Stimulated activated CD8-positive, alpha-beta memory T cell treated with anti-CD3 and anti-CD28 coated beads, Interleukin-2, amount 100 ng/mL, for 1 hour (primary cell): ENCODE data around the gene SLC25A26.
"Not testable (repeated sequence)": the region's sequence is repeated elsewhere in the genome, so short reads cannot be mapped to it uniquely, and the experiment has no call there.

Experiments
- DNase-seq, 2 donors: peaks; one replicate each; pipeline ENCODE4 v3.0.0-alpha.2; 2020; ENCODE audit warnings: low read depth in 2 of 2

Gene SLC25A26

DNA sequence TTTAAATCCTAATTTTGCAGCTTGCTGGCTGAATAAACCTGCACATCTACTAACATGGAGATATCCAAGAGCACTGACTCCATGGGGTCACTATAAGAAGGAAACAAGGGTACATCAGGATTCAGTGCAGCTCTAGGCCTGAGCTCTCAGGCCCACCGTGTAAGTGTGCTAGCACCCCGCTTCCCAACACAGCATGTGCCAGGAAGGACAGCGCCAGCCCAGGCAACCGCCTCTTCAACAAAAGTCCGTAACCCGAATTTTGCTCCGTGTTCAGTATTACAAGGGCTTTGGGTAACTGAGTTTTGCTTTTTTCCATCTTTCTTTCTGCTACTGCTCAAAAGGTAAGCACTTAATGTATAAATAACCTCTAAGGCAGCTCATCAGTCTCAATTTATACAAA is 190.2 kb downstream of the SLC25A26 start:
- DNase-seq: no peak

DNA sequence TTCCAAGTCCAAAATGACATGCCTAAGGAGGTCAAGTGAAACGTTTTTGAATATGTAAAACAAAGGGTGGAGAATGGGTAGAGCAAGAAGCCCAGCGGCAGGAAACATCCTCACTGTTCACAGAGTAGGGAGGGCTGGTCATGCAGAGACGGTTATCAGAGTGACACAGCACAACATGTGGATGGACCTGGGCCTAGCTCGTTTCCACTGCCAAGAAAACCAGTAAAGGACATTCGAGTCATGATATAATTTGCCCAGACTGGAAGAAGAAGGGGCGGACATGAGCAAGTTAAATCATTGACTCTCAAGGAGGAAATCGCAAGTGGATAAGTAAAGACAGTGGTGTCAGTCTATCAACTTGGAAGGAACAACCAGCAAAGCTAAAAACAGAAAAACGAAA is 190.7 kb downstream of the SLC25A26 start:
- DNase-seq: no peak

DNA sequence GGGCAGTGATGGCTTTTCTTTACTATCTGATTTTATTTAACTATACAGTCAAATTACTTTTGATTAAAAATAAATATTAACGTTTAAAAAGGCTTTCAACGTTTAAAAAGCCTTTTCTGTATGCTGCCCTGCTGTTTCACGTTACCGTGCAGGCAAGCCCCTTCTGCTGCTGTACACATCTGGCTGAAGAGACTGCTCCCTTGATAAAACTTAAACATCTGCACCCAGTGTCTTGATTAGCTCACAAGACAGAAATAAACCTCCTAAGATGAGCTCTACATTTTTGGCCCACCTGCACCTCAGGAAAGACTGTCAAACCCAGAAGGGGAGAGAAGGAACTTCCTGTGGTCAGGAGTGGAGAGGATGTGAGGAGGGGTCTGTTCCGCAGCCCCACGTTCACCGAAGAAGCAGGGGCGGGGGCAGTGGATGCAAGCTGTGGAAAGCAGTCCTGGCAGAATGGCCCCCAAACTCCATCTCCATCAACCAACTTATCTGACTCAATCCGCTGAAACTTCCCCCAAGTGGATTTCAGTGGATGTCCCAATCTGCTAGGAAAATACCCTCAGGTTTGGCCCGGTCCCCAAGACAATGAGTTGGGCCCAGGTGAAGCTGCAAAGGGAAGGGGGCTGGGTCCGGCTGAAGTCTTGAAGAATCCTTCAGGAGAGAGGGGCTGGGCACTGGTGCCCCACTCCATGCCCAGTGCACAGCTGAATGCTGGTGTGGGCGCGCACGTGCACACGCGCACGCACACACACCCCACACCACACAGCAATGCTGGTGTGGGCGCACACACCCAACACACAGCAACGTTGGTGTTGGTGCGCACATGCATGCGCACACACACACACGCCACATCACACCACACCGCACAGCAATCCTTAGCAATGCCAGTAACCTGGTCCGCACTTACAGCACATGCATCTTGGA is 191.4 kb downstream of the SLC25A26 start:
- DNase-seq: no peak

DNA sequence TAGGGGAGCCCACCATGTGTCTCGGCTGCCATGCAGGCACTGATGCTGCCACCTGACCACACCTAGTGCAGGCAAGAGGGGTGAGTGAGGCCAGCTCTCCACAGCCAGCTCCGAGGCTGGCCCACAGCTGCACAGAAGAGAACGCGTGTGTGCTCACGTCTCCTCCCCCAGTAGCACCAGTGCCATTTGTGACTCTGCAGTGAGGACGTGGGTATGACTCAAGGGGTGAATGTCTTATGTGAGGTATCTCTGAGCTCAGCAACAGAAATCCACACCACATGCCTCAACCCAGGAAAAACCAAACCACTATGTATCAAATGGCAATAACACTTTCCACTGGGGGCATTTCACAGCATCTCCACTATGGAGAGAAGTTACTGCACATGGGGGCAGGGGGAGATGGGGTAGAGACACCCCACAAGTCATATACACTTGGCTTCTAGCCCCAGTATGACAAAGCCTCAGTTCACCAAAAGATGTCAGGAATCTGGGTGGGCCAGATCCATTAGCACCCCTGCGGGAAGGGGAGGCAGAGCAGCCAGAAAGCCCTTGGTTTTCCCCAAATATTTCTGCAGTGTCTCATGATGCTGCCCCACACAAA is 192.4 kb downstream of the SLC25A26 start:
- DNase-seq: no peak

DNA sequence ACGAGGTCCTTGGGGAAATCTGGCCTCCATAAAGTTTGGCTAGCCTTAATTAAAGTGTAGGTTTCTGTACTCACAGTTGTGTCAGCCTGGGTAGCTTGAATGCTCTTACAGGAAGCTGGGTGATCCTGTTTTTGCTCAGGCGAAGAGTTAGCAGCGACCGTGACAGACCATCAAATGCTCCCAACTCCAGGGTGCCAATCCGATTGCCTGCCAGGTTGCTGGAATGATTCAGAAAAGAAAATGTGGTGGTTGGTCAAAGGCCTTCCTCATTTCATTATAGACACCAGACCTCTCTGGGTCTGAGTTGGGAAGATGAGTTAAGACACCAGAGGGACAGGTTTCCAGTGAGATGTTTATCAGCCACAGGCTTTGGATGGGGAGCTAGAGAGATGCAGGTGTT is 194.0 kb downstream of the SLC25A26 start:
- no peak for DNase-seq

DNA sequence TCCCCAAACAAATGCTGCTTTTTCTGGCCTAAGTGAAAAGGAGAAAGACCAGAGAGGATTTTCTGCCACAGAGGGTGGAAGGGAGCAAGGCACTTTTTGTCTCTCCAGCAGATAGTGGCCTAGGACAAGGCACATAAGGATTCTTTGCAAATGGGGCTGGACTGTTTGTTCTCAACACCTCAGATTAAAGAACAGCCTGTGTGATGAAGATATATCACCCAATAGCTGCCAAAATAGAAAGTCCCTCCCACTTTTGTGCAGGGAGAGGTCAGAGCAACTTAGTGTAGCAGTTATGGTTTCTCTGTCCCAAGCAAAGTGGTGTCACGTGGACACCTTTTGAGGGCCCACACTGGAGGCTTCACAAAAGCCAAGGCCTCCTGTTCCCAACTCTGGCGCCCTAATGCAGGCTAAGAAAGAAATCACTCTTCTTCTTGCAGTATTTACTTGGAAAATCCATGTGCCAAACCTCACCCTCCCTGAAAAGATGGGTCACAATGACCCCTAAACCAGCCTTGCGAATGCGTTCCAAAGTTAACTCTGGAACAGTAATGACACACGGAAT is 195.1 kb downstream of the SLC25A26 start:
- no peak for DNase-seq

DNA sequence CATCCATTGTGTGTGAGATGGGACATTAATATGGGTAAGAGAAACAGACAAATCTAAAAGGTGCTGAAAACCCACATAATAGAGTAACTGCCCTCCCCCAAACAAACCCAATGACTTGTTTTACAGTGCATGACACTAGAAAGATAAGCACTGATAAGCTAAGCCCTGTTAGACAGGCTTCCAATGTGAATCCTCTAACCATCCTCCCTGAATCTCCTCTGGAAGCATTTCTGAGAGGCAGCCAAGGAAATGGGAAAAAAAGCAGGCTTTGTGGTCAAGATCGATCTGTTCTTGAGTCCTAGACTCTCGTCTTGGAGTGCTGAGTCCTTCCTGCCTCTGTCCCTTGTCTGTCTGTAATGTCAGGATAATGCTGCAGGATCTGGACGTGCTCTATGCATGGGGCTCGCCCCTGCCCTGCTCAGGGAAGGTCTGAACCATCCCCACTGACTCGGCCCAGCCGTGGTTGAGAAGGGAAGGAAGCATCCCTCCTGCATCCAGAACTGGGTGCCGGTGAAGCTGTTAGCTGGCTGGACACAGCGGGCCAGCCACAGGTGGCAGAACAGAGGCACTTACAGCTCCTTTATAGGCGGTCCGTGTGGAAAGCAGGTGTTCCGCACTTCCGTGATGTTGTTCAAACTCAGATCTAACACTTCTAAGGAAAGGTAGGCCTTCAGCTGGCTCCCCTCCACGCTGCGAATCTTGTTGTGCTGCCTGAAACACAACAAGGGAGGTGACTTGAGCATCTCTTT is 195.9 kb downstream of the SLC25A26 start:
- DNase-seq: no peak

DNA sequence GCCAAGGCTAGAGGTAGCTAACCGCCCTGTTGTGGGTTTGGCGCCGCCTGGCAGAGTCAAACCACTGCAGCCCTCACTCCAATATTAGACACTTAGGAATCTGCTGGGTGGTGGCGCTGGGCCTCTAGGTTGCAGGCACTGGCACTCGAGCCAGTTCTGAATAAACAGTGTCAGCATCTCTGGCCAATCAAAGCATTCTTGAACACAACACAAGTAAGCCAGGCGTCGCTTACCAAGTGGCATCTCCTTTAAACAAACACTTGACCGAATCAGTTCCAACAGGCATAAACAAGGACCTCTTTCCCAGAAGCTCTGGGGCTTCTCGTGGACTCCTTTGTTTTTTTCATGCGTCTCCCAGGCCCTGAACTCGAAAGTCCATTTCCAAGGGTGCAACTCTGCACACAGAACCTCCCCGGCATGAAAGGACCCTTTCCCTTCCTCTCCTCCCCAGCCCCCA is 197.7 kb downstream of the SLC25A26 start:
- DNase-seq: no peak

DNA sequence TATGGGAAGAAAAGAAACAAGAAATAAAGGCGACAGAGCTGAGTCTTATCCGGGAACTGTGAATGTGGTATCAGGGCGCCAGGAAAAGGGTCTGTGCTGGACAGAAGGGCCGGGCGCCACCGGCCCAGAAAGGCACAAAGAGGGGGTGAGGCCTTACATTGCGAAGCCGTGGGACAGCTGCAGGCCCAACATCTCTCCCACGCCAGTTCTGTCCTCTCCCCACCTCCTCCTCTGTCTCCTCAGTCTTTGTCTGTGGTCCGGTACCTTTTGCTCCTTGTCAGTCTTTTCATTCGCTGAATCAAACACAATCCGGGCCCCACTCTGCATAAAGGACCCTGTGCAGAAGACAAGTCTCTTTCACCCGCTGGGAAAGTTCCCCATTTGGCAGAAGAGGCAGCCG is 198.2 kb downstream of the SLC25A26 start:
- DNase-seq: no peak

DNA sequence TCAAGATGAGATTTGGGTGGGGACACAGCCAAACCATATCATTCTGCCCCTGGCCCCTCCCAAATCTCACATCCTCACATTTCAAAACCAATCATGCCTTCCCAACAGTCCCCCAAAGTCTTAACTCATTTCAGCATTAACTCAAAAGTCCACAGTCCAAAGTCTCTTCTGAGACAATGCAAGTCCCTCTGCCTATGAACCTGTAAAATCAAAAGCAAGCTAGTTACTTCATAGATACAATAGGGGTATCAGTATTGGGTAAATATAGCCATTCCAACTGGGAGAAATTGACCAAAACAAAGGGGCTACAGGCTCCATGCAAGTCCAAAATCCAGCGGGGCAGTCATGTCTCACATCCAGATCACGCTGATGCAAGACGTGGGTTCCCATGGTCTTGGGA is 200.3 kb downstream of the SLC25A26 start:
- DNase-seq: not testable (repeated sequence)

DNA sequence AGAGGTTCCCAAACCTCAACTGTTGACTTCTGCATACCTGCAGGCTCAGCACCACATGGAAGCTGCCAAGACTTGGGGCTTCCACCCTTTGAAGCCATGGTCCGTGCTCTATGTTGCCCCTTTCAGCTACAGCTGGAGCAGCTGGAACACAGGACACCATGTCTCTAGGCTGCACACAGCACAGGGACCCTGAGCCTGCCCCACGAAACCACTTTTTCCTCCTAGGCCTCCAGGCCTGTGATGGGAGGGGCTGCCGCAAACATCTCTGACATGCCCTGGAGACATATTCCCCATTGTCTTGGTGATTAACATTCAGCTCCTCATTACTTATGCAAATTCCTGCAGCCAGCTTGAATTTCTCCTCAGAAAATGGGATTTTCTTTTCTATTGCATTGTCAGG is 201.1 kb downstream of the SLC25A26 start:
- DNase-seq: not testable (repeated sequence)

DNA sequence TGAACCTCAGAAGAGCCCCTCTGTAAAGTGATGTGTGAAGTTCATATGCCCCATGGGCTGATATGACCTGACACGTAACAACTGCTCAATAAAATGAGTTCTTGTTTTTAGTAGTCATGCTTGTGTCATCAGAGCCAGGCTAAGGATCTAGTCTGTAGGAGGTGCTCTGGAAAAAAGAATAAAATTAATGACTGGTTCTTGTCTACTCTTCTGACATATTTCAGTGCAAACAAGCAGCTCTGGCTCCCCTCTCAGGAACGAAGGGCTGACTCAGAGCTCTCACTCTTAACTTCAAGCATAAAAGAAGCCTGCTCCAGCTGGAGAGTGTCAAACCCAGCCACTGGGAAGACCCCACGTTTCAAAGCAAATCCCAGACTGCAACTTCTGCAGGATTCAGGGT is 203.0 kb downstream of the SLC25A26 start:
- DNase-seq: no peak

DNA sequence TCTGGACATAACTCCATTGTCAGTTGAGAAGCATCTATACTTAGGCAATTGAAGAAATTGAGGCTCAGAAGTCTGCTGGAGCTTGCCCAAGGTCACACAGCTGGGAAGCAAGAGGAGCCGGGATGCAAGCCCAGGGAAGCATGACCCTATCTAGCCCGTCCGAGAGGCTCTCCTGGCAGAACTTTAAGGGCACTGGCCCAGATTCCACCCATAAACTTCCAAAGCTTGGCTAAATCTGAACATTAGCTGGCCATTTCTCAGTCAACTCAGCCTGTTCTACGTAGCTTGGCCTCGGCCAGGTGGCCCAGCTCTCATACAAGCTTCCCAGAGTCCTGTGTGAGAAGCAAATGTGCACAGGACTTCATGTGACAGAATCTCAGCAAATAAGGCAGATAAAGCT is 204.2 kb downstream of the SLC25A26 start:
- DNase-seq: no peak

DNA sequence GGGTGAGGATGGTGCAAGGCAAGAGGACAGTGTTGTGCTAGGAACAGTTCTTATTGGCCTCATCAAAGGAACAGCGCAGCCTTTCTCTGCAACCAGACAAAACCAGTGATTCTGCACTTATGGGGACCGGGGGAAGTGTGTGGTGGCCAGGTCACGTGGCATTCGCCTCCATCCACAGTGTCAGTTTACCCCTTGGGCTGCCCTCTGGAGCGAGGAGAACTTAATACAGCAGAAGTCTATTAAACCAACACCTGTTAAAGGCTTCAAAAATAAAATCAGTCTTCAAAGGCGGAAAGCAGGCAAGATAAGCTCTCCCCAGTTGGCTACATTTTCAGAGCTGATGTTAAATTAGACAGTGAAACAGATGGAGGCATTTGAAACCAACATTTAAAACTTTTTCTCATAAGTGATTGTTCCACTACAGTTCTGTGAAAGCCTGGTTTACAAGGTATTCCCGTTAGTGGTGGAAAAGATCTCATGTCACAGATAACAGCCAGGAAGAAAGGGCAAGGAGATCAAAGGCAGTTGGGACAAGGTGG is 204.8 kb downstream of the SLC25A26 start:
- no peak for DNase-seq

DNA sequence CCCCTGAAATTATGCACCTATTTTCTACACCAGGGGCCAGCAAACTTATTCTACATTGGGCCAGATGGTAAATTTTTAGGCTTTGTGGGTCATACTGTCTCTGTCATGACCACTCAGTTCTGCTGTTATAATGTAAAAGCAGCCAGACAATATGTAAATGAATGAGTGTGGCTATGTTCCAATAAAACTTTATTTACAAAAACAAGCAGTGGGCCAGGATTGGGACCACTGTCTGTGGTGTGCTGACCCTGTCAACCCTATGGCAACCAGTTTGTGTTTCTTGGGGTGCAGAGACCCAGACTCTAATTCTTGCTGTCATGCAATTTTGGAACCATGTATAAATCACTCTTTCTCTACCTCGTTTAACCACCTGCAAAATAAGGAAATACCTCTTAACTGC is 205.3 kb downstream of the SLC25A26 start:
- DNase-seq: no peak

DNA sequence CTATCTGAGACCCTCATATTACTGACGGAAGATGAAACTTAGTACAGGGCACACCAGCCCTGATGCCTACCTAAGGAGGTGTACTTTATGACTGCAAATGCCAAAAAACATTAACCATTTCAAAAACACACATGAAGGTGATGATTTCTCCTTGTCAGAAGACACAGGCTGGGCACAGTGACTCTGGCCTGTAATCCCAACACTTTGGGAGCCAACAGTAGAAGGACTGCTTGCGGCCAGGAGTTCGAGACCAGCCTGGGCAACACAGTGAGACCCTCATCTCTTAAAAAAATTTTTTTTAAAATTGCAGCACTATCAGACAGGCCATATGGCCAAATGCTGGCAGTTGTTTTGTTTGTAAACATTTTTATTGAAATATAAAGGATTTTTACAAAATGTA is 206.6 kb downstream of the SLC25A26 start:
- no peak for DNase-seq

DNA sequence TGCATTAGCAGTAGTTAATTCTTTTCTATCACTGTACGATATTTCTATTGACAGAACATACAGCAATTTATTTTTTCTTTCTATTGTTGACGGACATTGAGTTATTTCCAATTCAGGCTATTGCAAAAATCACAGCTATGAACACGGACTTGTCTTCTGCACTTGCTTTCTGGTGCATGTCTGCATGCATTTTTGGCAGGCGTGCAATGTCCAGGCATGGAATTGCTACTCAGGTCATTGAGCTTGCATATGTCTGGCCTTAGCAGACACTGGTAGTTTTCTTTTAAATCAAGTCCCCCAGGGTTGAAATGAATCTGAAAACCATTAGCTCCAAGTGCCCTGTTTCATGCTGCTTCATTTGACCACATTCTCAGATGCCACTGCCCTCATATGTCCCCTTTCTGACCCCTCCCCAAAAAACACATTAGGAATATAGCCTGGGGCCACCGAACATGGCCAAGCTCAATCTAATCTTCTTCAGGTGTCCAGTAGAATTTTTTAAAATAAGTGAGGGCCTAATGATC is 207.2 kb downstream of the SLC25A26 start:
- DNase-seq: no peak
